Panc1 (cell line): ENCODE measurements around the gene OPTN. TPM values are rescaled to one million over a fixed set of nuclear protein-coding genes. Genes with fewer than 3 reads are reported as not detected.

Source experiments
- ATAC-seq: fragments of 200-7000 bp; cut with Tn5 transposase; 2 replicates; pipeline ENCODE4 v1.9.1; 2020; ENCODE audit warnings: mild to moderate bottlenecking, moderate library complexity
- BruUV-seq: library from RNA; stranded (reverse); fragments of 400-500 nt; replicated peaks from 2 replicates; lab custom pipeline; 2021; lab: Mats Ljungman, UMichigan
- CTCF ChIA-PET: fragments of 300-600 bp; sonication (Branson Sonifier 250); formaldehyde crosslinking; loops from one replicate; lab custom pipeline; 2022; ENCODE audit warnings: antibody characterized with exemption; lab: Charles Lee
- POLR2A ChIA-PET: fragments of 300-600 bp; sonication (Branson Sonifier 250); formaldehyde crosslinking; loops from one replicate; lab custom pipeline; 2022; ENCODE audit warnings: antibody characterized with exemption; lab: Charles Lee
- DNase-seq: peaks from one replicate; pipeline ENCODE4 v3.0.0-alpha.2; 2010; ENCODE audit warnings: low read depth, low spot score
- H3K27ac ChIP-seq: 2 replicates; pipeline ENCODE4 v1.5.1; 2011; ENCODE audit warnings: mild to moderate bottlenecking, low read length, inconsistent platforms
- H3K27me3 ChIP-seq: fragments of 200-500 bp; sonication (Bioruptor generic); 2 replicates; pipeline ENCODE4 v1.6.0; 2014; ENCODE audit warnings: low read length, inconsistent platforms; ENCODE audit not compliant: control insufficient read depth, insufficient read depth
- H3K36me3 ChIP-seq: fragments of 200-500 bp; sonication (Bioruptor generic); 2 replicates; pipeline ENCODE4 v1.5.1; 2014; ENCODE audit warnings: inconsistent platforms, mild to moderate bottlenecking, low read length, moderate library complexity; ENCODE audit not compliant: control insufficient read depth, insufficient read depth
- H3K4me1 ChIP-seq: 2 replicates; pipeline ENCODE4 v1.5.1; 2011; ENCODE audit warnings: inconsistent platforms, mild to moderate bottlenecking, low read length, moderate library complexity; ENCODE audit not compliant: control insufficient read depth, insufficient read depth
- H3K4me3 ChIP-seq, 2 experiments: 2 replicates each; pipeline ENCODE4 v1.5.1; 2011 to 2012; ENCODE audit warnings: low read depth in 2 of 2, low read length in 2 of 2, mild to moderate bottlenecking in 2 of 2, inconsistent platforms in 1 of 2, moderate library complexity in 1 of 2
- H3K9me3 ChIP-seq: fragments of 200-500 bp; sonication (Bioruptor generic); 2 replicates; pipeline ENCODE4 v1.5.1; 2014; ENCODE audit warnings: low read depth, mild to moderate bottlenecking, inconsistent platforms, low read length, moderate library complexity; ENCODE audit not compliant: control insufficient read depth, insufficient read depth
- CTCF ChIP-seq: fragments of 450-650 bp; IDR thresholded peaks from 2 replicates; pipeline ENCODE4 v1.5.1; 2017; ENCODE audit warnings: mild to moderate bottlenecking
- POLR2AphosphoS5 ChIP-seq: IDR thresholded peaks from 2 replicates; pipeline ENCODE4 v1.6.1; 2012; ENCODE audit warnings: mild to moderate bottlenecking, low read depth, low read length, moderate library complexity
- REST ChIP-seq, 2 experiments: IDR thresholded peaks; 2 replicates each; pipeline ENCODE4 v1.6.1; 2011 to 2012; ENCODE audit warnings: low read depth in 2 of 2, control low read depth in 1 of 2, low read length in 1 of 2, mild to moderate bottlenecking in 1 of 2, moderate library complexity in 1 of 2; ENCODE audit not compliant: insufficient read depth in 1 of 2
- SIN3A ChIP-seq: IDR thresholded peaks from 2 replicates; pipeline ENCODE4 v1.6.1; 2012; ENCODE audit warnings: low read depth, mild to moderate bottlenecking, low read length, moderate library complexity, borderline replicate concordance; ENCODE audit not compliant: insufficient read depth
- TCF7L2 ChIP-seq: IDR thresholded peaks from 2 replicates; pipeline ENCODE4 v1.6.1; 2011; ENCODE audit warnings: mild to moderate bottlenecking, low read depth, low read length, inconsistent platforms
- in situ Hi-C: cut with HindIII; loops from 2 replicates; pipeline ENCODE4 v1.10.0; 2016; ENCODE audit warnings: low sequenced_read_pairs, low pct_unique_long_range_greater_than_20kb
- intact Hi-C: fragments of 100-400 bp; cut with micrococcal nuclease; formaldehyde crosslinking; loops from one replicate; pipeline ENCODE4 v1.10.0; 2022; ENCODE audit not compliant: unreplicated experiment
- total RNA-seq: library from RNA; stranded (reverse); gene quantifications from one replicate; pipeline ENCODE4 v1.2.1, GENCODE V29; 2021; ENCODE audit not compliant: unreplicated experiment

OPTN gene
- total RNA-seq, 1 experiment from 2014 or later, result 66.8 TPM

GRCh38 chr10:13120786-13121499 is 21.0 kb downstream of the OPTN start:
- no TSS peak for BruUV-seq
- Histone ChIP-seq H3K27me3 (no peaks in the 10 kb centered on the region), H3K27ac (no peak overlapping the region), H3K4me1 (no peaks in the 10 kb centered on the region), H3K4me3 (no peak overlapping the region), H3K9me3 (no peaks in the 10 kb centered on the region), H3K36me3 (peaks cover 13% of the 10 kb centered on the region)
- DNase-seq (no peak), ATAC-seq (no peak)
- ChIA-PET CTCF (interaction anchor here (0.7 kb wide), 1 partner anchor 182 kb away, joined by 12 read pairs; no protein-coding TSS in a partner anchor), POLR2A (no interaction called here)
- intact Hi-C loops (no loop called here), in situ Hi-C loops (no loop called here)
- TF ChIP-seq SIN3A, result no peak
- TF ChIP-seq POLR2AphosphoS5, result no peak
- no peak for TF ChIP-seq TCF7L2
- TF ChIP-seq CTCF, result no peak
- TF ChIP-seq REST (IDR thresholded peaks at IDR 0.05; ENCODE audit: insufficient read depth in 1 of 2, low read depth in 2 of 2, low read length in 1 of 2), result no peak

- CTCF ChIA-PET, result interaction anchor here (0.7 kb wide), 1 partner anchor 181 kb away, joined by 12 read pairs; no protein-coding TSS in a partner anchor
- intact Hi-C loops, result no loop called here
- no peak for DNase-seq
- no peaks in the 10 kb centered on the region for H3K27me3 ChIP-seq
- H3K27ac ChIP-seq, result no peak overlapping the region
- in situ Hi-C loops, result no loop called here
- H3K4me1 ChIP-seq, result no peaks in the 10 kb centered on the region
- no peak for ATAC-seq
- BruUV-seq, result no TSS peak
- POLR2A ChIA-PET, result no interaction called here
- peaks cover 11% of the 10 kb centered on the region for H3K36me3 ChIP-seq
- H3K4me3 ChIP-seq, result no peak overlapping the region
- TF ChIP-seq REST (IDR thresholded peaks at IDR 0.05; ENCODE audit: insufficient read depth in 1 of 2, low read depth in 2 of 2, low read length in 1 of 2) (no peak), SIN3A (no peak), POLR2AphosphoS5 (no peak), CTCF (no peak), TCF7L2 (no peak)
- no peaks in the 10 kb centered on the region for H3K9me3 ChIP-seq
Observed at GRCh38 chr10:13121500-13121854, 21.5 kb downstream of the OPTN start.
